Measurements from ENCODE around the gene GABBR2. TPM values are rescaled to one million over a fixed set of nuclear protein-coding genes. Genes with fewer than 3 reads are reported as not detected.

Gene GABBR2
- total and polyA plus RNA-seq, 2 of the 8 experiments (the other 6 are each of a cell fraction or from before 2014, with no cell fraction given) = 0.50 to 1.2 TPM

GRCh38 chr9:98432960-98433359, 275.8 kb downstream of the GABBR2 start (continued):
- TF ChIP-seq BACH1 (IDR thresholded peaks at IDR 0.05; ENCODE audit: low read length) = no peak
- TF ChIP-seq, protein P1, sequence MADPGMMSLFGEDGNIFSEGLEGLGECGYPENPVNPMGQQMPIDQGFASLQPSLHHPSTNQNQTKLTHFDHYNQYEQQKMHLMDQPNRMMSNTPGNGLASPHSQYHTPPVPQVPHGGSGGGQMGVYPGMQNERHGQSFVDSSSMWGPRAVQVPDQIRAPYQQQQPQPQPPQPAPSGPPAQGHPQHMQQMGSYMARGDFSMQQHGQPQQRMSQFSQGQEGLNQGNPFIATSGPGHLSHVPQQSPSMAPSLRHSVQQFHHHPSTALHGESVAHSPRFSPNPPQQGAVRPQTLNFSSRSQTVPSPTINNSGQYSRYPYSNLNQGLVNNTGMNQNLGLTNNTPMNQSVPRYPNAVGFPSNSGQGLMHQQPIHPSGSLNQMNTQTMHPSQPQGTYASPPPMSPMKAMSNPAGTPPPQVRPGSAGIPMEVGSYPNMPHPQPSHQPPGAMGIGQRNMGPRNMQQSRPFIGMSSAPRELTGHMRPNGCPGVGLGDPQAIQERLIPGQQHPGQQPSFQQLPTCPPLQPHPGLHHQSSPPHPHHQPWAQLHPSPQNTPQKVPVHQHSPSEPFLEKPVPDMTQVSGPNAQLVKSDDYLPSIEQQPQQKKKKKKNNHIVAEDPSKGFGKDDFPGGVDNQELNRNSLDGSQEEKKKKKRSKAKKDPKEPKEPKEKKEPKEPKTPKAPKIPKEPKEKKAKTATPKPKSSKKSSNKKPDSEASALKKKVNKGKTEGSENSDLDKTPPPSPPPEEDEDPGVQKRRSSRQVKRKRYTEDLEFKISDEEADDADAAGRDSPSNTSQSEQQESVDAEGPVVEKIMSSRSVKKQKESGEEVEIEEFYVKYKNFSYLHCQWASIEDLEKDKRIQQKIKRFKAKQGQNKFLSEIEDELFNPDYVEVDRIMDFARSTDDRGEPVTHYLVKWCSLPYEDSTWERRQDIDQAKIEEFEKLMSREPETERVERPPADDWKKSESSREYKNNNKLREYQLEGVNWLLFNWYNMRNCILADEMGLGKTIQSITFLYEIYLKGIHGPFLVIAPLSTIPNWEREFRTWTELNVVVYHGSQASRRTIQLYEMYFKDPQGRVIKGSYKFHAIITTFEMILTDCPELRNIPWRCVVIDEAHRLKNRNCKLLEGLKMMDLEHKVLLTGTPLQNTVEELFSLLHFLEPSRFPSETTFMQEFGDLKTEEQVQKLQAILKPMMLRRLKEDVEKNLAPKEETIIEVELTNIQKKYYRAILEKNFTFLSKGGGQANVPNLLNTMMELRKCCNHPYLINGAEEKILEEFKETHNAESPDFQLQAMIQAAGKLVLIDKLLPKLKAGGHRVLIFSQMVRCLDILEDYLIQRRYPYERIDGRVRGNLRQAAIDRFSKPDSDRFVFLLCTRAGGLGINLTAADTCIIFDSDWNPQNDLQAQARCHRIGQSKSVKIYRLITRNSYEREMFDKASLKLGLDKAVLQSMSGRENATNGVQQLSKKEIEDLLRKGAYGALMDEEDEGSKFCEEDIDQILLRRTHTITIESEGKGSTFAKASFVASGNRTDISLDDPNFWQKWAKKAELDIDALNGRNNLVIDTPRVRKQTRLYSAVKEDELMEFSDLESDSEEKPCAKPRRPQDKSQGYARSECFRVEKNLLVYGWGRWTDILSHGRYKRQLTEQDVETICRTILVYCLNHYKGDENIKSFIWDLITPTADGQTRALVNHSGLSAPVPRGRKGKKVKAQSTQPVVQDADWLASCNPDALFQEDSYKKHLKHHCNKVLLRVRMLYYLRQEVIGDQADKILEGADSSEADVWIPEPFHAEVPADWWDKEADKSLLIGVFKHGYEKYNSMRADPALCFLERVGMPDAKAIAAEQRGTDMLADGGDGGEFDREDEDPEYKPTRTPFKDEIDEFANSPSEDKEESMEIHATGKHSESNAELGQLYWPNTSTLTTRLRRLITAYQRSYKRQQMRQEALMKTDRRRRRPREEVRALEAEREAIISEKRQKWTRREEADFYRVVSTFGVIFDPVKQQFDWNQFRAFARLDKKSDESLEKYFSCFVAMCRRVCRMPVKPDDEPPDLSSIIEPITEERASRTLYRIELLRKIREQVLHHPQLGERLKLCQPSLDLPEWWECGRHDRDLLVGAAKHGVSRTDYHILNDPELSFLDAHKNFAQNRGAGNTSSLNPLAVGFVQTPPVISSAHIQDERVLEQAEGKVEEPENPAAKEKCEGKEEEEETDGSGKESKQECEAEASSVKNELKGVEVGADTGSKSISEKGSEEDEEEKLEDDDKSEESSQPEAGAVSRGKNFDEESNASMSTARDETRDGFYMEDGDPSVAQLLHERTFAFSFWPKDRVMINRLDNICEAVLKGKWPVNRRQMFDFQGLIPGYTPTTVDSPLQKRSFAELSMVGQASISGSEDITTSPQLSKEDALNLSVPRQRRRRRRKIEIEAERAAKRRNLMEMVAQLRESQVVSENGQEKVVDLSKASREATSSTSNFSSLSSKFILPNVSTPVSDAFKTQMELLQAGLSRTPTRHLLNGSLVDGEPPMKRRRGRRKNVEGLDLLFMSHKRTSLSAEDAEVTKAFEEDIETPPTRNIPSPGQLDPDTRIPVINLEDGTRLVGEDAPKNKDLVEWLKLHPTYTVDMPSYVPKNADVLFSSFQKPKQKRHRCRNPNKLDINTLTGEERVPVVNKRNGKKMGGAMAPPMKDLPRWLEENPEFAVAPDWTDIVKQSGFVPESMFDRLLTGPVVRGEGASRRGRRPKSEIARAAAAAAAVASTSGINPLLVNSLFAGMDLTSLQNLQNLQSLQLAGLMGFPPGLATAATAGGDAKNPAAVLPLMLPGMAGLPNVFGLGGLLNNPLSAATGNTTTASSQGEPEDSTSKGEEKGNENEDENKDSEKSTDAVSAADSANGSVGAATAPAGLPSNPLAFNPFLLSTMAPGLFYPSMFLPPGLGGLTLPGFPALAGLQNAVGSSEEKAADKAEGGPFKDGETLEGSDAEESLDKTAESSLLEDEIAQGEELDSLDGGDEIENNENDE (IDR thresholded peaks at IDR 0.05; ENCODE audit: insufficient replicate concordance, low read length) = no peak
- no peak for TF ChIP-seq CBX5 (IDR thresholded peaks at IDR 0.05; ENCODE audit: low read depth, low read length)

Measured in H1 (cell line).